K562 (cell line): ENCODE data around the gene LY6G5B. TPM values are rescaled to one million over a fixed set of nuclear protein-coding genes. Genes with fewer than 3 reads are reported as not detected.

Source experiments
- ATAC-seq: fragments of 200-7000 bp; cut with Tn5 transposase; 3 replicates; pipeline ENCODE4 v1.9.1; 2020; ENCODE audit warnings: moderate library complexity
- BruUV-seq: library from RNA; stranded (reverse); fragments of 400-500 nt; replicated peaks from 2 replicates; lab custom pipeline; 2021; lab: Mats Ljungman, UMichigan
- CTCF ChIA-PET: fragments of 300-600 bp; formaldehyde crosslinking; extraction: SDS; loops from one replicate; lab custom pipeline; 2021; ENCODE audit warnings: low intra/inter-chr PET ratio; lab: Yijun Ruan, JAX
- POLR2A ChIA-PET: fragments of 300-600, 350-650 bp; sonication (Branson Sonifier 250); formaldehyde crosslinking; extraction: SDS; loops from one replicate; lab custom pipeline; 2021; ENCODE audit warnings: antibody characterized with exemption, inconsistent platforms; lab: Yijun Ruan, JAX
- DNase-seq, 4 experiments: peaks; one replicate each; pipeline versions ENCODE4 v3.0.0 to v3.0.0-alpha.2; 2011 to 2018; ENCODE audit warnings: low spot score in 3 of 4, mixed read lengths in 3 of 4; ENCODE audit errors: extremely low read depth in 1 of 4
- FAIRE-seq: peaks from 2 replicates; lab custom pipeline; 2011; peaks lifted over from hg19 to GRCh38; lab: Jason Lieb, UNC
- H2AFZ ChIP-seq: 2 replicates; pipeline ENCODE4 v1.6.0; 2011; ENCODE audit warnings: low read depth, low read length, control low read depth, inconsistent platforms
- H3K27ac ChIP-seq: fragments of 200-600 bp; 3 replicates; pipeline ENCODE4 v1.8.0; 2011; ENCODE audit warnings: low read depth, mild to moderate bottlenecking, control low read depth, inconsistent platforms, low read length, moderate library complexity, mixed read lengths; ENCODE audit errors: extremely low read depth
- H3K27me3 ChIP-seq, 2 experiments: fragments of 300-600 bp in 1 of 2; 2 replicates in 1 of 2; 3 replicates in 1 of 2; pipeline versions ENCODE4 v1.6.0 to v1.8.0; 2011; ENCODE audit warnings: inconsistent platforms in 2 of 2, low read length in 2 of 2, mild to moderate bottlenecking in 1 of 2, mixed read lengths in 1 of 2, moderate library complexity in 1 of 2; ENCODE audit not compliant: control insufficient read depth in 2 of 2, insufficient read depth in 2 of 2
- H3K36me3 ChIP-seq: fragments of 300-600 bp; 3 replicates; pipeline ENCODE4 v1.8.0; 2011; ENCODE audit warnings: mild to moderate bottlenecking, low read length, inconsistent platforms; ENCODE audit not compliant: control insufficient read depth, insufficient read depth
- H3K4me1 ChIP-seq, 2 experiments: fragments of 200-600 bp in 1 of 2; replicated peaks in 1 of 2; 2 replicates in 1 of 2; 3 replicates in 1 of 2; pipeline versions ENCODE4 v1.5.1 to v1.8.0; 2011; ENCODE audit warnings: inconsistent platforms in 2 of 2, low read length in 2 of 2, mild to moderate bottlenecking in 1 of 2, mixed read lengths in 1 of 2, moderate library complexity in 1 of 2; ENCODE audit not compliant: control insufficient read depth in 2 of 2, insufficient read depth in 2 of 2
- H3K4me2 ChIP-seq: 2 replicates; pipeline ENCODE4 v1.6.1; 2011; ENCODE audit warnings: low read length, control low read depth, inconsistent platforms, mixed read lengths; ENCODE audit not compliant: insufficient read depth
- H3K4me3 ChIP-seq: fragments of 200-600 bp; sonication (generic), shearing (Covaris generic); 2 replicates; pipeline ENCODE4 v1.5.1; 2016; ENCODE audit warnings: control low read depth, inconsistent platforms
- H3K79me2 ChIP-seq: fragments of 200-600 bp; 3 replicates; pipeline ENCODE4 v1.8.0; 2011; ENCODE audit warnings: low read length, inconsistent platforms; ENCODE audit not compliant: control insufficient read depth, insufficient read depth
- H3K9ac ChIP-seq, 2 experiments: 2 replicates each; pipeline versions ENCODE4 v1.6.0 to v1.6.1; 2011; ENCODE audit warnings: low read depth in 2 of 2, low read length in 2 of 2, control low read depth in 1 of 2, inconsistent platforms in 1 of 2, mild to moderate bottlenecking in 1 of 2, mixed read lengths in 1 of 2; ENCODE audit not compliant: insufficient read depth in 1 of 2
- H3K9me1 ChIP-seq: one replicate; pipeline ENCODE4 v1.6.0; 2011; ENCODE audit warnings: inconsistent platforms, mild to moderate bottlenecking, low read length, moderate library complexity; ENCODE audit not compliant: control insufficient read depth, insufficient read depth
- H3K9me3 ChIP-seq: replicated peaks from 2 replicates; pipeline ENCODE4 v1.5.1; 2011; ENCODE audit warnings: low read depth, low read length, inconsistent platforms; ENCODE audit not compliant: control insufficient read depth, insufficient read depth
- H4K20me1 ChIP-seq: replicated peaks from 2 replicates; pipeline ENCODE4 v1.6.1; 2011; ENCODE audit warnings: low read length, inconsistent platforms, mixed read lengths; ENCODE audit not compliant: control insufficient read depth, insufficient read depth
- EP400 ChIP-seq: fragments of 450-650 bp; IDR thresholded peaks from 2 replicates; pipeline ENCODE4 v1.6.1; 2017; ENCODE audit warnings: antibody characterized with exemption, mild to moderate bottlenecking, moderate library complexity
- FOXA3 ChIP-seq, 2 experiments: fragments of 450-650 bp in 1 of 2; sonication (generic) in 1 of 2; formaldehyde crosslinking; IDR thresholded peaks in 1 of 2; conservative IDR thresholded peaks in 1 of 2; 2 replicates each; pipeline versions ENCODE4 v1.4.0 to v1.8.0; 2020 to 2022; ENCODE audit warnings: mild to moderate bottlenecking in 2 of 2, missing genetic modification reagents in 1 of 2
- MYC ChIP-seq, 2 experiments: fragments of 250-450 bp in 1 of 2; sonication (Bioruptor Pico) in 1 of 2; IDR thresholded peaks; 2 replicates each; pipeline versions ENCODE4 v1.5.1 to v1.6.1; 2012 to 2021; ENCODE audit warnings: low read depth in 2 of 2, borderline replicate concordance in 1 of 2, improper control_type of control experiment in 1 of 2, low read length in 1 of 2, mild to moderate bottlenecking in 1 of 2, moderate library complexity in 1 of 2
- SP2 ChIP-seq: IDR thresholded peaks from 2 replicates; pipeline ENCODE4 v1.6.1; 2011; ENCODE audit warnings: mild to moderate bottlenecking, low read depth, low read length, moderate library complexity; ENCODE audit not compliant: poor library complexity, severe bottlenecking; ENCODE audit errors: extremely low read depth
- TAF1 ChIP-seq: IDR thresholded peaks from 2 replicates; pipeline ENCODE4 v1.6.1; 2011; ENCODE audit warnings: mild to moderate bottlenecking, low read length, moderate library complexity; ENCODE audit not compliant: insufficient read depth, control insufficient read depth, severe bottlenecking; ENCODE audit errors: extremely low read depth
- TEAD1 ChIP-seq, 2 experiments: fragments of 450-650 bp in 1 of 2; sonication (generic) in 1 of 2; formaldehyde crosslinking; IDR thresholded peaks; 2 replicates each; pipeline versions ENCODE4 v1.4.0 to v1.8.0; 2020 to 2022; ENCODE audit warnings: mild to moderate bottlenecking in 2 of 2, missing genetic modification reagents in 1 of 2
- ZBTB7A ChIP-seq: IDR thresholded peaks from 2 replicates; pipeline ENCODE4 v1.6.1; 2011; ENCODE audit warnings: low read depth, mild to moderate bottlenecking, low read length, moderate library complexity, borderline replicate concordance; ENCODE audit not compliant: control insufficient read depth
- ZFP91 ChIP-seq: sonication (generic); formaldehyde crosslinking; IDR thresholded peaks from 2 replicates; pipeline ENCODE4 v1.8.0; 2022; ENCODE audit warnings: mild to moderate bottlenecking, missing genetic modification reagents
- ZNF165 ChIP-seq: fragments of 250-450 bp; sonication (Bioruptor Pico); IDR thresholded peaks from 2 replicates; pipeline ENCODE4 v1.4.0; 2020; ENCODE audit warnings: borderline replicate concordance
- ZNF408 ChIP-seq: fragments of 250-450 bp; sonication (Bioruptor Pico); IDR thresholded peaks from 2 replicates; pipeline ENCODE4 v1.4.0; 2020; ENCODE audit warnings: low read depth, mild to moderate bottlenecking, moderate library complexity
- WGBS: fragments of 100-300 bp; shearing (Covaris generic); methylation state at CpG from one replicate; pipeline ENCODE4 v1.1.6; 2016; ENCODE audit warnings: low coverage, mixed read lengths; ENCODE audit not compliant: insufficient coverage; ENCODE audit errors: missing lambda C conversion rate; 5-methylcytosine and 5-hydroxymethylcytosine counted together
- in situ Hi-C: fragments of 300-500 bp; cut with MboI; formaldehyde crosslinking; loops from 4 replicates; pipeline ENCODE4 v1.15.0; 2018; ENCODE audit warnings: inconsistent platforms, mixed read lengths
- intact Hi-C: fragments of 100-400 bp; cut with micrococcal nuclease; formaldehyde crosslinking; loops from 2 replicates; pipeline ENCODE4 v1.14.2; 2022
- polyA plus RNA-seq, 8 experiments: library from polyadenylated mRNA; depleted of rRNA in 4 of 8; stranded (reverse) in 5 of 8; unstranded in 3 of 8; fragments of >200 nt; fragmentation: Nextera tagmentation in 2 of 8; fragmentation: Illumina TruSeq in 1 of 8; extraction: Ambion mirVana in 2 of 8; extraction: Trizol in 1 of 8; gene quantifications; 2 replicates each; pipeline versions ENCODE4 v1.2.1 to v1.2.3, GENCODE V29; 2011 to 2014; ENCODE audit warnings: inconsistent platforms in 1 of 8, missing spikeins in 1 of 8
- total RNA-seq, 7 experiments: library from RNA; depleted of rRNA in 6 of 7; stranded (reverse); fragments of >200 nt in 6 of 7; fragmentation: Illumina TruSeq in 2 of 7; extraction: Trizol in 2 of 7; gene quantifications; 2 replicates each; pipeline versions ENCODE4 v1.2.1 to v1.2.3, GENCODE V29; 2011 to 2021; ENCODE audit warnings: low replicate concordance in 1 of 7
- TF ChIP-seq, protein P1 (sequence below): fragments of 450-650 bp; IDR thresholded peaks from 2 replicates; pipeline ENCODE4 v1.6.1; 2016

The LY6G5B gene
- total and polyA plus RNA-seq, 9 of the 15 experiments (the other 6 are each of a cell fraction or from before 2014, with no cell fraction given) = 6.0 to 27.0 (median 7.5) TPM

DNA sequence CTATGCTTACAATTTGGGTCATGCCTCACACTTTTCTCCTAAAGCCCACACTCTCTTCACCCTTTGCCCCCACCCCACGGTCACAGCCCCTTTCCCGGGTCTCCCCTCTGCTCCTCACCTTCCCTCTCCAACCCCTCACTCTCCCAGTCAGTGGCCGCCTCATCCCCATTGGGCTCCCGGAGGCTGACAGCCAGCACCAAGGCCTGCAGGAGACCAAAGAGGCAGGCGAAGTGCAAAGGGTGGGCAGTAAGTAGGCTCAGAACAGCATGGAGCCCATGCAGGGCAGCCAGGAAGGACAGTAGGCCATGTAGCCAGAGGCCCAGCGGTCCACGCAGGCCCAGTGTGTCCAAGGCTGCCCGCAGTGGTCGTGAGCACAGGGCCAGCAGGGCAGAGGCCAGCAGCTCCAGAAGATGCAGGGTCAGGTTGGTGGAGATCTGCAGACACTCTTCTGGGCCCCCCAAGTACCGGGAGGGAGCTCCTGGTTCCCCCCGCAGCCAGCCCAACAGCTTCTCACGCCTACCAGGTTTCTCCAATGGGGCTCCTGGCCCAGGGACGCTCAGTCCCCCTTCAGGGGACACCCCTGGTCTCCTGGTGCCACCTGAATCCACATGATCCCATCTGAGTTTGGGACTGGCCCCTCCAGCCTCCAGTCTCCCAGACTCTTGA is 10.7 kb upstream of the LY6G5B start (continued):
- TF ChIP-seq MYC (IDR thresholded peaks at IDR 0.05; ENCODE audit: low read depth, low read length) (no peak), MYC (CRISPR knock-in tag; IDR thresholded peaks at IDR 0.05; ENCODE audit: borderline replicate concordance, low read depth) (peak; percentile 21; the same call in 1 of the 2 replicates)

GRCh38 chr6:31659649-31660380 is 10.0 kb upstream of the LY6G5B start:
- POLR2A ChIA-PET = interaction anchor here (0.6 to 9.8 kb wide), 40 partner anchors 7 to 1312 kb away, joined by 3 to 267 read pairs (median 4); partner anchors contain the start of genes ABHD16A, APOM, BAG6 and CLIC1
- WGBS = 2% methylated on average over 13 of the region's 13 CpGs
- peak overlapping the region; percentile 98 for H3K4me2 ChIP-seq
- FAIRE-seq (peak; percentile 15), DNase-seq (peak in 2 of 4 experiments; percentile 59 to 69), ATAC-seq (peak; percentile 13)
- in situ Hi-C loops (loop anchor here (5.0 kb wide), 2 partner anchors 113 to 202 kb away; partner anchors contain the start of genes ATP6V1G2, NEU1 and NFKBIL1), intact Hi-C loops (loop anchor here (1.0 to 10.0 kb wide), 2 partner anchors 8 to 515 kb away; partner anchors contain the start of genes AGPAT1, BAG6 and RNF5)
- no peaks in the 10 kb centered on the region for H3K27me3 ChIP-seq
- H4K20me1 ChIP-seq = peaks cover 8% of the 10 kb centered on the region; the same call in 1 of the 2 replicates
- no peaks in the 10 kb centered on the region for H3K9me1 ChIP-seq
- H3K79me2 ChIP-seq = peaks cover 82% of the 10 kb centered on the region
- H2AFZ ChIP-seq = peak overlapping the region; percentile 41
- H3K36me3 ChIP-seq = peaks cover 66% of the 10 kb centered on the region
- H3K4me3 ChIP-seq = peak overlapping the region; percentile 52
- no peaks in the 10 kb centered on the region for H3K9me3 ChIP-seq
- CTCF ChIA-PET = no interaction called here
- peaks cover 47 to 65% of the 10 kb centered on the region in 2 experiments for H3K4me1 ChIP-seq
- no TSS peak for BruUV-seq
- peak overlapping the region; percentile 80 to 93 for H3K9ac ChIP-seq
- peak overlapping the region; percentile 80 for H3K27ac ChIP-seq
- TF ChIP-seq ZBTB7A (peak; percentile 9; the same call in 1 of the 2 replicates), ZFP91 (CRISPR knock-in tag) (peak; percentile 59; the same call in 1 of the 2 replicates), TAF1 (peak; percentile 19), ZNF408 (0 out of 2 replicates have a peak, but pooled peaks have one; percentile 49), ZNF165 (CRISPR knock-in tag) (peak; percentile 90), EP400 (no peak), TEAD1 (CRISPR knock-in tag; IDR thresholded peaks at IDR 0.05) (peak in 1 of 2 experiments; percentile 7; a peak in 1 of 4 replicates), MYC (IDR thresholded peaks at IDR 0.05; ENCODE audit: low read depth, low read length) (no peak), MYC (CRISPR knock-in tag; IDR thresholded peaks at IDR 0.05; ENCODE audit: borderline replicate concordance, low read depth) (peak; percentile 50; the same call in 1 of the 2 replicates), SP2 (peak; percentile 2), FOXA3 (CRISPR knock-in tag; conservative IDR thresholded peaks at IDR 0.05 in 1 of 2, IDR thresholded peaks at IDR 0.05 in 1 of 2) (peak in 1 of 2 experiments; percentile 36; a peak in 1 of 4 replicates)
- TF ChIP-seq, protein P1, sequence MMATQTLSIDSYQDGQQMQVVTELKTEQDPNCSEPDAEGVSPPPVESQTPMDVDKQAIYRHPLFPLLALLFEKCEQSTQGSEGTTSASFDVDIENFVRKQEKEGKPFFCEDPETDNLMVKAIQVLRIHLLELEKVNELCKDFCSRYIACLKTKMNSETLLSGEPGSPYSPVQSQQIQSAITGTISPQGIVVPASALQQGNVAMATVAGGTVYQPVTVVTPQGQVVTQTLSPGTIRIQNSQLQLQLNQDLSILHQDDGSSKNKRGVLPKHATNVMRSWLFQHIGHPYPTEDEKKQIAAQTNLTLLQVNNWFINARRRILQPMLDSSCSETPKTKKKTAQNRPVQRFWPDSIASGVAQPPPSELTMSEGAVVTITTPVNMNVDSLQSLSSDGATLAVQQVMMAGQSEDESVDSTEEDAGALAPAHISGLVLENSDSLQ = no peak
